Measurements from ENCODE around the gene KPNA2.
"Not testable (repeated sequence)": the region's sequence is repeated elsewhere in the genome, so short reads cannot be mapped to it uniquely, and the experiment has no call there.

The KPNA2 gene

DNA sequence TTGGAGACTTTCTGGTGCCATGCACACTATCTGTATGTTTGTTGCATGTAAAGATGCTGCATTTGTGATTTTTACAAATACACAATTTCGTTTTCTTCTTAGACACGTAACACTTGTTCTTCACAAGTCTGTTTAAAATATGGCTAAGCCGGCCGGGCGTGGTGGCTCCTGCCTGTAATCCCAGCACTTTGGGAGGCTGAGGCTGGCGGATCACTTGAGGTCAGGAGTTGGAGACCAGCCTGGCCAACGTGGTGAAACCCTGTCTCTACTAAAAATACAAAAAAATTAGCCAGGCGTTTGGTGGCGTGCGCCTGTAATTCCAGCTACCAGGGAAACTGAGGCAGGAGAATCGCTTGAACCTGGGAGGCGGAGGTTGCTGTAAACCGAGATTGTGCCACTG is 14.7 kb upstream of the KPNA2 start:
- DNase-seq, result not testable (repeated sequence)

DNA sequence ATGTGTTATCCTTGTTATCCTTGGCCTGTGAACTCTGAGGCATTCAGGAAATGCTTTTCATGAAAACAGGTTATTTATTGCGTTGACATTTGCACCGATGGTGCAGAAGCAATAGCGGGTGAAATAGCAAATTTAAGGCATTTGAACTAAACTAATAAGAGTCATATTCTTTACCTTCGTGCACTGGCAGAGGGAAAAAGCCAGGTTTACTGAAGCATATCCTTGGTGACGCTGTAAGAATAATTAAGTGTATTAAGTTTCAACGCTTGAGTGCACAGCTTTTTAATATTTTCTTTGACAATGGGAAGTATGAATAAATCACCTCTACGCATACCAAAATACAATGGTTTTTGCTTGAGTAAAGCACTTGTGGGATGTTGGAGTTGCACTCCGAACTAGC is 13.6 kb upstream of the KPNA2 start:
- DNase-seq, result no peak

DNA sequence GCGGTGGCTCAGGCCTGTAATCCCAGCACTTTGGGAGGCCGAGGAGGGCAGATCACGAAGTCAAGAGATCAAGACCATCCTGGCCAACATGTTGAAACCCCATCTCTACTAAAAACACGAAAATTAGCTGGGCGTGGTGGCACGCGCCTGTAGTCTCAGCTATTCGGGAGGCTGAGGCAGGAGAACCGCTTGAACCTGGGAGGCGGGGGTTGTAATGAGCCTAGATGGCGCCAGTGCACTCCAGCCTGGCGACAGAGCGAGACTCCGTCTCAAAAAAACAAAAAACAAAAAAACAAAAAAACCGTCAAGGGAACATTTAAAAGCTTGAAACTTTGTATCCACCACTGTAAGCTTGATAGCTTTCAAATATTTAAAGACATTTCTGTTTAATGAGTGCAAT is 13.0 kb upstream of the KPNA2 start:
- DNase-seq, result not testable (repeated sequence)

DNA sequence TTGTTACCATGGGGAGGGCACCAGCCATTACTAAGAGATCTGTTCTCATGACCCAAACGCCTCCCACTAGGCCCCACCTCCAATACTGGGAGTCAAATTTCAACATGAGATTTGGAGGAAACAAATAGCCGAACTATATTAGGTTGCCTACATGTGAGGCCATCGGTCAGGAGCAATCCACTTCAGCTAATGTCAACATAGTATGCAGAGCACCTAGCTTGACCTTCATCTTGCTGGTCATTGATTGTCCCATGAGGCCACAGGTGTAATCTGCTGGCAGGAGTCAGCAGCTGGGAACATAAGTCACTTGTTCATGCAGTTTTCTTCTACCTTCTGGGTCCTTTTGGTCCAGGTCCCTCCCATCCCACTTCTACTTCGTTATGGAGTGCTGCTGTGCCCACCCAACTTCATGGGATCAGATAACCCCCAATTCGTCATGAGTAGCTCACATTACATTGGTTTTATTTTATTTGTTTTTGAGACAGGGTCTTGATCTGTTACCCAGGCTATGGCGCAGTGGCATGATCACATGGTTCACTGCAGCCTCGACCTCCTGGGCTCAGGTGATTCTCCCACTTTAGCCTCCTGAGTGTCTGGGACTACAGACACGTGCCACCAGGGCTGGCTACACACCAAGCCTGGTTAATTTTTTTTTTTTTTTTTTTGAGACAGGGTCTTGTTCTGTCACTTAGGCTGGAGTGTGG is 5.9 kb upstream of the KPNA2 start:
- DNase-seq, result no peak

DNA sequence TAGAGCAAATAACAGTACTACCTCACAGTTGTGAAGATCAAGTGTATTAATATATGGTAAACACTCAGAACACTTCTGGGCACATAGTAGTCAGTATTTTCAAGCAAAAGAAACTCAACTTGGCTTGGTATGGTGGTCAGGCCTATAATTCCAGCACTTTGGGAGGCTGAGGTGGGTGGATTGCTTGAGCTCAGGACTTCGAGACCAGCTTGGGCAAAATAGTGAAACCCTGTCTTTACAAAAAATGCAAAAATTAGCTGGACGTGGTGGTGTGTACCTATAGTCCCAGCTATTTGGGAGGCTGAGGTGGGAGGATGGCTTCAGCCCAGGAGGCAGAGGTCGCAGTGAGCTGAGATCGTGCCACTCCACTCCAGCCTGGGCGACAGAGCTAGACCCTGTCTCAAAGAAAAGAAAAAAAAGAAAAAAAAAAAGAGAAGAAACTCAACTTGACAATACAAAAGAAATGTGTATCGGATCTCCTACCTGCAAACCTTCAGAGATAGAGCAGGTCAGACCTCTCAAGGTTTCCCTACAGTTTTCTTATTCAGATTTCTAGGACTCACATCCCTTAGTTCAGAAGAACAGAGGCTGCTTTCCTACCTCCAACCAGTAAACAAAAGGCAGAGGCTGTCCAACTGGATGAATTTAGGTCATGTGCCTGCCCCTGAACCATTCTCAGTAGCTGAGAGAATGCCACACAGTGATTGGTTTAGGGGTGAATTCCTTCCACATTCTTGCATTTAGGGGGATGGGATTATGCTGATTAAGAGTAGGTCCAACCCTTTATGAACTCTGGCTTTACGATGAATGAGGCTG is 1.7 kb upstream of the KPNA2 start:
- DNase-seq, result no peak

DNA sequence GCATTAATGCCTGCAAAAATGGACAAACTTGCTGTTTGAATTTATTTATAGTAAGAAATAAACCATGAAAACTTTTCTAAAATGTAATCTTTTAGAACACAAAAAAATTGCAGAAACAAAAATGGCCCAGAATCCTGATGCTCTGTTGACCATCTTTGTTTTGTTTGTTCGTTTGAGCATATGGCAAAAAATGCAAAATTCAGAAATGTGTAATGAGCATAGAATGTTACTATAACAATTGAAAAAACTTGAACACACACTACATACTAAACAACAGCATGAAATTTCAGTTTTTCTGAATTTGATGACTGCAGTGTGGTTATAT is 1.1 kb upstream of the KPNA2 start:
- no peak for DNase-seq

DNA sequence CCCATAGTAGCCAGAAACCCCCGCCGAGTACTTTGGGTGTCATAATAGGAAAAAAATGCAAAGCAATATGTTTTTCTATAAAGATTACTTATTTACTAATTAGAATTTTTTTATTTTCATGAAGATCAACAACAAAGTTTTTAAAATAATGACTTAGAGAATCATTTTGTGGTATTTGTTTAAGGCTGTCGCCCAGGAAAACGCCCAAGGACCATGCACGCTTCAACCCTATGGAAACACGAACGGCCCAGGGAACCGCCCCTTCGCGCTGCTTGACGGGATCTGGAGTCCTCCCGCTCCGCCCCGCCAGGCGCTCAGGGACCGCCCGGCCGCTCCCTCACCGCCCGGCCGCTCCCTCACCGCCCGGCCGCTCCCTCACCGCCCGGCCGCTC is 408 bp upstream of the KPNA2 start:
- peak; percentile 92 for DNase-seq

DNA sequence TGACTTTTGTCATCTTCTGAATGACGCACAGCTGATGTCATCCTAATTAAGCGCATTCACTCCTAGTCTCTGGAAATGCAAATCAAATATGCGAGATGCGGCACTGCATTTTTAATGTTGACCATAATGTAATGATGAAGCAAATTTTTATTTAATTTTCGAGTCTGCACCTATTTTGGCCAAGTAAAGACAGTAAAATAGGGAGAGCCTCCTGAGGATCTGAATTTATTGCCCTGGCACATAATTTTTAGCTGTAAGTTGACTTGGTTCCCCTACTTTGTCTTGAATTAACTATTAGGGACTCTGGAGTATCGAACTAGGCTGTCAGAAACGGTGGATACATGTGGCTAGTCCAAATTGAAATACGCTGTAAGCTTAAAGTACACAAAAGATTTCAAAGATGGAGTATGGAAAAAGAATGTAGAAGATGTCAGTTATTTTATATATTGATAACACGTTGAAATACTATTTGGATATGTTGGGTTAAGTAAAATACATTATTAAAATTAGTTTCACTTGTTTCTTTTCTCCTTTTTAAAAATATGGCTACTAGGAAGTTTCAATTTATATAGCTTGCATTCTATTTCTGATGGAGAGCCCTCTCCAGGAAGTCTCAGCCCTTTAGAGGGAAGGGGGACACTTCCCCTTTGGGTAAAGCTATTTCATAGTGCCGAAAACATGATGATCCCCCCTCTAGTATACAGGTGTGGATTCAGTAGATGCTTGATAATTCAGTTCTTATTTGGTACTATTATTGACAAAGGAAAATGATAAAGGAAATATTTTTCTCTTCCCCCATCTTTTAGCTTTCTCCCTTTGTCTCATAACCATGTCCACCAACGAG is 991 bp downstream of the KPNA2 start:
- no peak for DNase-seq

DNA sequence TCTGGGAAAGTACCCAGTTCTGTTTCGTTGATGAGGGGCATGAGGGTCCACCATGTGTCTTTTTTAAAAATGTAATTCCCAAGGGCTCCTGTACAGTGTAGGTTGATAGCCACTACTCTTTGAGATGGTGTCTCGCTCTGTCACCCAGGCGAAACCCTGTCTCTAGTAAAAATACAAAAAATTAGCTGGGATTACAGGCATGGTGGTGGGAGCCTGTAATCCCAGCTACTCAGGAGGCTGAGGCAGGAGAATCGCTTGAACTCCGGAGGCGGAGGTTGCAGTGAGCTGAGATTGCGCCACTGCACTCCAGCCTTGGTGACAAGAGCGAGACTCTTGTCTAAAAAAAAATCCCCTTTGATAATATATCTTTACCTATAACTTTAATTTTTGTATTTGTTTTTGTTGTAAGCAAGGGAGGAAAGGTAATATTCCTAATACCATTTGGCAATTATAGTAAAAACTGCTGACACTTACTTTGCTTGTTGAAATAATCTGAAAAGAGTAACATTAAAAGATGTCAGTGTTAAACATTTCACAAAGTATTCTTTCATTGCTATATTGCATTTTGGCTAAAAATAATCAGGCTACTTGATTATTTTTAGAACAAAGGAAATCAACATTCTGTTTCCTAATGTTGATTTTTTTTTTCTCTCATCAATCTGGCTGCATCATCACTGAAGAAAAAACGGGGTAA is 11.8 kb downstream of the KPNA2 start:
- DNase-seq, result no peak

DNA sequence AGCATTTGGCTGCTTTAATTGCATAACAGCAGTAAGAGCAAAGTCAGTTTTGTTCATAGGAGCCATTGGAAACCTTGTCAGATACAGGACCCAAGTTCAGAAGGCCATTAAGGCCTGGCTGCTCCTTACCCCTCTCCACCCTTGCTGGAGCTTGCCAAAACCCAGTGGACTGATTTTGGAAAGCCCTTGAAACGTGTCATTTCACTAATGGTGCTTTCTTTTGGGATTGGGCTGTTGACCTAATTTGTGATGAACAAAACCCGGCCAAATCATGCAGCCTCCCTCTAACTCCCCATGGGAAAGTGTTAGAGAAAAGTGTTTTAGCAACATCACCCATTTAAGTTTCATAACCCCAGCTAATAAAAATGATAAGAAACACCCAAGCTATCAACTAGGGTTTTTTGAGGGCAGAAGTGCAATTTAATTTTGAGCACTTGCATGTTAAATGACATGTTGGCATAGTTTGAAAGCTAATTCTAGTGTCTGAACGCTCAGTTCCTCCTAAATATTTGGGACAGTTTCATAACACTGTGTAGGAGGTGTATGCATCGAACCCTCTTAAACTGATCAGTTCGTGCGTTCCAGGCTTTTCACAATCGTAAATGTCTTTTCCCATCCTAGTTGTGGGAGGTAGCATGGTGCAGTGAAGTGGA is 12.5 kb downstream of the KPNA2 start:
- not testable (repeated sequence) for DNase-seq

DNA sequence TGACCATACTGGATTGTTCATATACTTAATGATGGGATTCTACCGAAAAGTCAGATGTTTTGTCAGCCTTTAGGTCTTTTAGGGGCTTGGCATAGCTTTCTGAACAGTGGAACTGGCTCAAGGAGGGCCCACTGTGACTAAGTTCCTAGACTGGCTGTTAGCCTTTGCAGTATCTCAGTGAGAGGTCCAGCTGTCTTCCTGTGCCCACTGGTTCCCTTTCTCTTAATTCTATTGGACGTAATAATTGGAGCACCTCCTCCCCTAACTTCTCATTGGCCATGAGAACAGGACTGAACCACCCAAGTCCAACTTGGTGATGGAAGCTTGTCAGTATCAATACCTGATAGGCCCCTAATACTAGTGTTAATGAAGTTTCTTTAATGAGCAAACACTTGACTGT is 13.5 kb downstream of the KPNA2 start:
- no peak for DNase-seq

DNA sequence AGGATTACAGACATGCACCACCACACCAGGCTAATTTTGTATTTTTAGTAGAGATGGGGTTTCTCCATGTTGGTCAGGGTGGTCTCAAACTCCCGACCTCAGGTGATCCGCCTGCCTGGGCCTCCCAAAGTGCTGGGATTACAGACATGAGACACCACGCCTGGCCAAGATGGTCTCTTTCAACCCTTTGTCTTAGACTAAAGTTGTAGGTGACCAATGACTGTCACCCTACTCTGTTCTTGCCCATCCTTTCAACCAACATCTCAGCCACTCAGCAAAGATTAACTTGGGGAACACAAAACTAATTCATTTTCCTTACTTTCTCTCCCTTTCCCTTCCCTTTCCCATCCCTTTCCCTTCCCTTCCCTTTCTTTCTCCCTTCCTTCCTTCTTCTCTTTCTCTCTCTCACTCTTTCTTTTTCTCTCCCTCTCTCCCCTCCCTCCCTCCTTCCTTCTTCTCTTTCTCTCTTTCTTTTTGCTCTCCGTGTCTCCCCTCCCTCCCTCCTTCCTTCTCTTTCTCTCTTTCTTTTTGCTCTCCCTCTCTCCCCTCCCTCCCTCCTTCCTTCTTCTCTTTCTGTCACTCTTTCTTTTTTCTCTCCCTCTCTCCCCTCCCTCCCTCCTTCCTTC is 14.4 kb downstream of the KPNA2 start:
- DNase-seq, result not testable (repeated sequence)

DNA sequence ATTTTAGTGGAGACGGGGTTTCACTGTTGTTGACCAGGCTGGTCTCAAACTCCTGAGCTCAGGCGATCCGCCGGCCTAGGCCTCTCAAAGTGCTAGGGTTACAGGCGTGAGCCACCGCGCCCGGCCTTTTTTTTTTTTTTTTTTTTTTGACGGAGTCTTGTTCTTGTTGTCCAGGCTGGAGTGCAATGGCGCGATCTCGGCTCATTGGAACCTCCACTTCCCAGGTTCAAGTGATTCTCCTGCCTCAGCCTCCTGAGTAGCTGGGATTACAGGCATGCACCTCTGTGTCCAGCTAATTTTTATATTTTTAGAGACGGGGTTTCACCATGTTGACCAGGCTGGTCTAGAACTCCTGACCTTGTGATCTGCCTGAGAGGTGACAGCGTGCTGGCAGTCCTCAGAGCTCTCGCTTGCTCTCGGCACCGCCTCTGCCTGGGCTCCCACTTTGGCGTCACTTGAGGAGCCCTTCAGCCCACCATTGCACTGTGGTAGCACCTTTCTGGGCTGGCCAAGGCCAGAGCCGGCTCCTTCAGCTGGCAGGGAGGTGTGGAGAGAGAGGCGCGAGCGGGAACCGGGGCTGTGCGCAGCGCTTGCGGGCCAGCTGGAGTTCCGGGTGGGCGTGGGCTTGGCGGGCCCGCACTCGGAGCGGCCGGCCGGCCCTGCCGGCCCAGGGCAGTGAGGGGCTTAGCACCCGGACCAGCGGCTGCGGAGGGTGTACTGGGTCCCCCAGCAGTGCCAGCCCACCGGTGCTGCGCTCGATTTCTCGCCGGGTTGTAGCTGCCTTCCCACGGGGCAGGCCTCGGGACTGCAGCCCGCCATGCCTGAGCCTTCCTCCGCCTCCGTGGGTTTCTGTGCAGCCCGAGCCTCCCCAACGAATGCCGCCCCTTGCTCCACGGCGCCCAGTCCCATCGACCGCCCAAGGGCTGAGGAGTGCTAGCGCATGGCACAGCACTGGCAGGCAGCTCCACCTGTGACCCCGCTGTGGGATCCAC is 16.1 kb downstream of the KPNA2 start:
- not testable (repeated sequence) for DNase-seq

DNA sequence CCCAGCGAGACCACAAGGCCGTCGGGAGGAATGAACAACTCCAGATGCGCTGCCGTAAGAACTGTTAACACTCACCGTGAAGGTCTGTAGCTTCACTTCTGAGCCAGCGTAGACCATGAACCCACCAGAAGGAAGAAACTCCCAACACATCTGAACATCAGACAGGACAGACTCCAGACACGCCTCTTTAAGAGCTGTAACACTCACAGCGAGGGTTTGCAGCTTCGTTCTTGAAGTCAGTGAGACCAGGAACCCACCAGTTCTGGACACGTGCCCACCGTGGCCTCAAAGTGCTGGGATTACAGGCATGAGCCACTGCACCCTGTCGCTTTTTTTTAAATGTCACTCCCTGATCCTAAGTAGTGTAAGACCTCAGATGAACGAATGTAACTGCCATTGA is 17.3 kb downstream of the KPNA2 start:
- DNase-seq, result no peak

DNA sequence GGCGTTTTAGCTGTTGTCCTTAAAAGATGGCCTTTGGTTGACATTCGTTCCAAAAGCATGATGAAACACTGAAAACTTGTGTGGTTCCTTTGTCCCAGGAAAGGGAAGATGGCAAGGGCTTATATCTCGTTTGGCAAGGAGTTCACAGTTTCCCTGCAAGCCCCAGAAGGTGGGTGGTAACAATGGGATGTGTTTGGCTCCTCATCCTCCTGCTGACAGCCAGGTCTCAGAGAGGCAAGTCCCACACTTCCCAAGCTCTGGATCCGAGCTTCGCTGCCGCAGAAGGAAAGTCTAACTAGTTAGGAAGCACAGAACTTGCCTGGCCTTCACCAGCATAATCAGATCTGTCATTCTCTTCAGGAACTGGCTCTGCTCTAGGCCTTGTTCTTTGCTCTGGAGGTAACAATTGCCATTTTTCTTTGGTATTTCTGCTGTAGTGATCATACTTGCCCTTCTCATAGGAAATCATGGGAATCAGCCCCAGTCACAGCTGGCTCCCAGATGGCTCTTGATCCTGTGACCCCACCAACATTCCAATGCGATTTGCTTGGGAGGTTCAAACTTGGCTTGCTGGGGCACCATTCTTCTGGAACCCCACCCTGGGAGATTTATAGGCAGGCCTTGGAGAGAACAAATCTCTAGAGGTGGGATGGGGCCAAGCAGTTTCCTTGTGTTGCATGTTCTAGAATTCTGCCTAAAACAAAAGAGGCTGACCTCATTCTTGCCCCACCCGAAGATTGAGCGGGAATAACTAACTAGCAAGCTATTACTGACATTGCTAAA is 17.9 kb downstream of the KPNA2 start:
- DNase-seq, result no peak

DNA sequence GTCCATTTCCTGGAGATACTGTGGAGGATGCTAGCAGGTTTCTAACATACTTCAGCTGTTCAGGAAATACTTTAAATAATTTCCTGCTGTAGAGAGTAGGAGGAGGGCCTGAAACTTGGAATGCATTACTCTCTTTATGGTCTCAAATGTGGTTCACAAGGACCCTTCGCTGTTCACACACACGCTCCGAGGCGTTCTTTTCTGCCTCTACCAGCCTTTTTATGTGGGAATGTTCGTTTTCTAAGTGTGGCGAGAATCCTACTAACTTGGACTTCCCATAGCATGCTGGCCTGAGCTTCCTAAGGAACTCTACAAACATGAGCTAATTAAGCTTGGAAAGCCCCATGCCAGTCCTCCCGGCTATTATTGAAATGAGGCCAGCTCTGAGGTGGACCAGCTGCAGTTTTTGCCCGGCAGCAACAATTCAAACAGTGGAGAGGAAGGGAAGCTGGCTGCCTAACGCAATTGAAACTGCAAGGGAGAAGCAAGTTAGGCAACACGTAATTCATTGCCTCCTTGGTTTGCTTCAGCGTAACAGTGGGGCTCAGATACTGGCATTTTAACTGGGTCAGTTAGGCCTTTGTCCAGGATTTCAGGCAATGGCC is 18.9 kb downstream of the KPNA2 start:
- no peak for DNase-seq

DNA sequence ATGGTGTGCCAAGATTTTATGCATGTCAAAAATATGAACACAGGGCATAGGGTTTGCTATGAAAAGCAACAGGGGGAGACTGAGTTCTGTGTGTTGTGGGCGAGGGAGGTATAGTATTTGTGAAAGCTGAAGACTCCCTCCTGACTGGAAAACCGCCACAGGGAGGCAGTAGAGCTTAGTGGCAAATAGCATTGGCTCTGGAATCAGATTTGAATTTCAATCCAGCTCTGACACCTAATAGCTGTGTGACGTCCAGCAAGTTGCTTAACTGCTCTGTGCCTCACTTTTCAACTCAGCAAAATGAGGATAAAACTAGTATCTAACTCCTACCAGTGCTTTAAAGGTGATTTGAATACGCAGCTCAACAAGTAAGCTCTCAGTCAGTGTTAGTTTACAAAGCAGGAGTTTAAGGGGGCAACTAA is 22.0 kb downstream of the KPNA2 start:
- DNase-seq, result peak; percentile 53

DNA sequence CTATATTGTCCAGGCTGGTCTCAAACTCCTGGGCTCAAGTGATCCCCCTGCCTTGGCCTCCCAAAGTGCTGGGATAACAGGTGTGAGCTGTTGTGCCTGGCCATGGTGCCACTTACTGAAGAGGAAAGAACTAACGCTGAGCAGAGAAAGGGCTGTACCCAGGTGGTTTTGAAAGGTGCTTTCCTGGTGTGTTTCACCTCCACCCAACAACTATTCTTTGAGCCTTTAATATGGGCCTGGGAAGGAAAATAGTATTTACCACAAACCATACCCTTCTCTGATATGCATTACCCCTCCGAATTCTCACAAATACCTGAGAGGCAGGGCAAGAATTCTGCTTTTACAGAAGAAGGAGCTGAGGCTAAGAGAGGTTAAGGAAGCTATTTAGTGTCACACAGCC is 24.8 kb downstream of the KPNA2 start:
- no peak for DNase-seq

DNA sequence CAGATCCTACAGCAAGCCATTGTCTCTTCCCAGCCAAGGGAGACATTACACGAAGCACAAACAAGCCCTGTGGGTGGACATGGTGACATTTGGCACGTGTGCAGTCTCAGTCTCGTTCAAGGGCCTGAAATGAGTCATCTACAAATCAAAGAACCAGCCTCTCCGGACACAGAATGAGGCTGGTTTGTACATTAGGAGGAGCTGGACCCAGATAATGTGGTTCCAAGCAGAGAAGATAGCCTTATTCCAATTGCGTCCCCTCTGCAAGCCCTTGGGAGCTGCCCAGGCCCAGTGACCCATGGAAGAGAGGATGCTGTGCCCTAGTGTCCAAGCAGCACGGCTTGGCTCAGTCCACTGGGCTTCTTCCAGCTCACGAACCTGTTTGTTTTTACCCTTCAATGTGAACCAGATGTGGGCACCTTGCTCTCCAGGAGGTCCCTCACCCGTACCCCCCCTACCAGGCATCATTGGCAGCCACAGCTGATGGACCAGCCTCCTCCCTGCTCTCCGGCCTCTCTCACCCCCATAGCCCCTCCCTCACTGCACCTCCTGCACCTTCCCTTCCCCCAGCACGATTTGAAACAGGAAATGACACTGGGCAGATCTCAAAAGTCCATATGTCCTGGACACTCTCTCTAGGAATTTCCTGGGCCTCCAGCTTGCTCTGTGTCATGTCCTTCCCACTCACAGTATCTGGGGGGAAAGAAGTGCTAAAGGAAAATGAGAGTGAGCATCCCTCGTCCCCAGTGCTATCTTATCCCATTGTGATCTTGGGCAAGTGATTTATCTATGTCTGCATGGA is 26.2 kb downstream of the KPNA2 start:
- DNase-seq, result no peak

Data from stimulated activated CD8-positive, alpha-beta memory T cell treated with anti-CD3 and anti-CD28 coated beads, Interleukin-4, amount 100 ng/mL, for 48 hours (primary cell).